Uterus (tissue), 2 donors: ENCODE measurements around the gene PVR.

Experiments used
- POLR2A ChIP-seq, 2 donors: fragments of 450-650 bp; IDR thresholded peaks; one replicate each; pipeline ENCODE4 v1.6.1; 2016; ENCODE audit warnings: antibody characterized with exemption in 2 of 2, mild to moderate bottlenecking in 1 of 2, moderate library complexity in 1 of 2
- TF ChIP-seq, protein P1 (sequence below), 4 experiments: fragments of 200-600 bp in 2 of 4; fragments of 450-650 bp in 2 of 4; sonication (generic) in 2 of 4; IDR thresholded peaks; one replicate each; pipeline ENCODE4 v1.5.1; 2016 to 2019; ENCODE audit warnings: antibody characterized with exemption in 4 of 4, mild to moderate bottlenecking in 2 of 4, moderate library complexity in 1 of 4

DNA sequence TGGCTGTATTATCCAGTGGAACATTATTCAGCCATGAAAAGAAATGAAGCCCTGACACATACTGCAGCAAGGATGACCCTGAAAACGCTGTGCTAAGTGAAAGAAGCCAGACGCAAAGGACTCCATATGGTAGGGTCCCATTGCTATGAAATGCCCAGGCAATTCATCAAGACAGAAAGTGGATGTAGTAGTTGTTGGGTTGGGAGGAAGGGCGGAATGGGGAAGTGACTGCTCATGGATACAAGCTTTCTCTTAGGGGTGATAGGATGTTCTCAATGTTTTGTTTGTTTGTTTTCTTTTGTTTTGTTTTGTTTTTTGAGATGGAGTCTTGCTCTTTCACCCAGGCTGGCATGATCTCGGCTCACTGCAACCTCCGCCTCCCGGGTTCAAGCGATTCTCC, 44.2 kb downstream of the PVR start:
- TF ChIP-seq, protein P1, sequence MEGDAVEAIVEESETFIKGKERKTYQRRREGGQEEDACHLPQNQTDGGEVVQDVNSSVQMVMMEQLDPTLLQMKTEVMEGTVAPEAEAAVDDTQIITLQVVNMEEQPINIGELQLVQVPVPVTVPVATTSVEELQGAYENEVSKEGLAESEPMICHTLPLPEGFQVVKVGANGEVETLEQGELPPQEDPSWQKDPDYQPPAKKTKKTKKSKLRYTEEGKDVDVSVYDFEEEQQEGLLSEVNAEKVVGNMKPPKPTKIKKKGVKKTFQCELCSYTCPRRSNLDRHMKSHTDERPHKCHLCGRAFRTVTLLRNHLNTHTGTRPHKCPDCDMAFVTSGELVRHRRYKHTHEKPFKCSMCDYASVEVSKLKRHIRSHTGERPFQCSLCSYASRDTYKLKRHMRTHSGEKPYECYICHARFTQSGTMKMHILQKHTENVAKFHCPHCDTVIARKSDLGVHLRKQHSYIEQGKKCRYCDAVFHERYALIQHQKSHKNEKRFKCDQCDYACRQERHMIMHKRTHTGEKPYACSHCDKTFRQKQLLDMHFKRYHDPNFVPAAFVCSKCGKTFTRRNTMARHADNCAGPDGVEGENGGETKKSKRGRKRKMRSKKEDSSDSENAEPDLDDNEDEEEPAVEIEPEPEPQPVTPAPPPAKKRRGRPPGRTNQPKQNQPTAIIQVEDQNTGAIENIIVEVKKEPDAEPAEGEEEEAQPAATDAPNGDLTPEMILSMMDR (IDR thresholded peaks at IDR 0.05): no peak
- TF ChIP-seq POLR2A (IDR thresholded peaks at IDR 0.05): no peak
